ENCODE measurements around the gene CD300A.
A peak's percentile ranks its signal among the peaks of the same experiment; 100 is the strongest.
"Not testable (repeated sequence)": the region's sequence is repeated elsewhere in the genome, so short reads cannot be mapped to it uniquely, and the experiment has no call there.

Gene CD300A

GRCh38 chr17:74502861-74503260 is 36.4 kb downstream of the CD300A start:
- ATAC-seq: no peak
- no peak overlapping the region for H3K4me3 Mint-ChIP-seq
- H3K9me3 Mint-ChIP-seq: no peaks in the 10 kb centered on the region
- no peaks in the 10 kb centered on the region for H3K4me1 Mint-ChIP-seq
- H3K27me3 Mint-ChIP-seq: no peaks in the 10 kb centered on the region
- no peak overlapping the region for H3K27ac Mint-ChIP-seq
- H3K36me3 Mint-ChIP-seq (ENCODE audit: low read depth): no peaks in the 10 kb centered on the region
- DNase-seq: no peak

GRCh38 chr17:74503949-74504348 is 37.5 kb downstream of the CD300A start:
- H3K36me3 Mint-ChIP-seq (ENCODE audit: low read depth); DNase-seq; H3K27ac Mint-ChIP-seq; H3K27me3 Mint-ChIP-seq; ATAC-seq; H3K4me3 Mint-ChIP-seq; H3K4me1 Mint-ChIP-seq; H3K9me3 Mint-ChIP-seq: not testable (repeated sequence)

- peaks cover 4% of the 10 kb centered on the region for H3K27me3 Mint-ChIP-seq
- peaks cover 22% of the 10 kb centered on the region for H3K4me1 Mint-ChIP-seq
- no peaks in the 10 kb centered on the region for H3K36me3 Mint-ChIP-seq (ENCODE audit: low read depth)
- no peak overlapping the region for H3K4me3 Mint-ChIP-seq
- no peak for DNase-seq
- no peaks in the 10 kb centered on the region for H3K9me3 Mint-ChIP-seq
- no peak for ATAC-seq
- H3K27ac Mint-ChIP-seq: no peak overlapping the region
Observed at GRCh38 chr17:74508156-74508555, 41.7 kb downstream of the CD300A start.

GRCh38 chr17:74512036-74512435 is 45.6 kb downstream of the CD300A start:
- peaks cover 15% of the 10 kb centered on the region for H3K9me3 Mint-ChIP-seq
- ATAC-seq: no peak
- H3K27me3 Mint-ChIP-seq: peaks cover 18% of the 10 kb centered on the region
- no peak for DNase-seq
- H3K4me1 Mint-ChIP-seq: peaks cover 42% of the 10 kb centered on the region
- H3K4me3 Mint-ChIP-seq: peak overlapping the region; percentile 61
- peak overlapping the region; percentile 96 for H3K27ac Mint-ChIP-seq
- peaks cover 15% of the 10 kb centered on the region for H3K36me3 Mint-ChIP-seq (ENCODE audit: low read depth)

GRCh38 chr17:74512624-74513091 is 46.2 kb downstream of the CD300A start:
- ATAC-seq (peak; percentile 96), DNase-seq (peak; percentile 72)
- H3K27me3 Mint-ChIP-seq: peaks cover 19% of the 10 kb centered on the region

DNA sequence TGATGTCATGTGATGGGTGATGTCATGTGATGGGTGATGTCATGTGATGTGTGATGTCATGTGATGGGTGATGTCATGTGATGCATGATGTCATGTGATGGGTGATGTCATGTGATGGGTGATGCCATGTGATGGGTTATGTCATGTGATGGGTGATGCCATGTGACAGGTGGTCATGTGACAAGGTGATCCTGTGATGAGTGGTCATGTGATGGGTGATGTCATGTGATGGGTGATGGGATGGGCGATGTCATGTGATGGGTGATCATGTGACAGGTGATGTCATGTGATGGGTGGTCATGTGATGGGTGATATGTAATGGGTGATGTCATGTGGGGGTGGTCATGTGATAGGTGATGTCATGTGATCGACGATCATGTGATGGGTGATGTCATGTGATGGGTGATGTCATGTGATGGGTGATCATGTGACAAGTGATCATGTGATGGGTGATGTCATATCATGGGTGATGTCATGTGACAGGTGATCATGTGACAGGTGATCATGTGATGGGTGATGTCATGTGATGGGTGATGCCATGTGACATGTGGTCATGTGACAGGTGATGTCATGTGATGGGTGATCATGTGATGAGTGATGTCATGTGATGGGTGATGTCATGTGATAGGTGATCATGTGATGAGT is 47.7 kb downstream of the CD300A start:
- H3K4me3 Mint-ChIP-seq: peak overlapping the region; percentile 82
- H3K9me3 Mint-ChIP-seq: peaks cover 24% of the 10 kb centered on the region
- H3K27me3 Mint-ChIP-seq: peaks cover 19% of the 10 kb centered on the region
- peaks cover 39% of the 10 kb centered on the region for H3K4me1 Mint-ChIP-seq
- peaks cover 15% of the 10 kb centered on the region for H3K36me3 Mint-ChIP-seq (ENCODE audit: low read depth)
- H3K27ac Mint-ChIP-seq: peak overlapping the region; percentile 100
- ATAC-seq: no peak
- DNase-seq: peak; percentile 55

More at GRCh38 chr17:74512624-74513091, 46.2 kb downstream of the CD300A start:
- Mint-ChIP-seq H3K9me3 (peaks cover 15% of the 10 kb centered on the region), H3K4me1 (peaks cover 42% of the 10 kb centered on the region), H3K27ac (peak overlapping the region; percentile 96), H3K36me3 (ENCODE audit: low read depth) (peaks cover 15% of the 10 kb centered on the region), H3K4me3 (peak overlapping the region; percentile 61)

DNA sequence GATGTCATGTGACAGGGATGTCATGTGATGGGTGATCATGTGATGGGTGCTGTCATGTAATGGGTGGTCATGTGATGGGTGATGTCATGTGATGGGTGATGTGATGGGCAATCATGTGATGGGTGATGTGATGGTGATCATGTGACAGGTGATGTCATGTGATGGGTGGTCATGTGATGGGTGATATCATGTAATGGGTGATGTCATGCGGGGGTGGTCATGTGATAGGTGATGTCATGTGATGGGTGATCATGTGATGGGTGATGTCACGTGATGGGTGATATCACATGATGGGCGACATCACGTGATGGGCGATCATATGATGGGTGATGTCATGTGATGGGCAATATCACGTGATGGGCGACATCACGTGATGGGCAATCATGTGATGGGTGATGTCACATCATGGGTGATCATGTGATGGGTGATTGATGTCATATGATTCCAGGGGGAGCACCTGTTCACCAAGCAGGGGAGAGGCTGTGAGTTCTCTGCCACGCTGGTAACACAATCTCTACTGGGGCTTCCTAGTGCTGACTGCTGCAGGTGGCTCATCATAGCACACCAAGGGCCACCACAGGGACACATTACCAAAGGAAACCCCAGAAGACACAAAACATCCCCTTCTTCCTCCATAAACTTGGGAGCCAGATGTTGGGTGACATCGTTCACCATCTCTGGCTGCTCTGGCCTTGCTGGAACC is 48.3 kb downstream of the CD300A start:
- no peak for ATAC-seq
- Mint-ChIP-seq H3K36me3 (ENCODE audit: low read depth) (peaks cover 15% of the 10 kb centered on the region), H3K4me3 (peak overlapping the region; percentile 82), H3K4me1 (peaks cover 42% of the 10 kb centered on the region), H3K27me3 (peaks cover 21% of the 10 kb centered on the region), H3K9me3 (peaks cover 25% of the 10 kb centered on the region), H3K27ac (peak overlapping the region; percentile 100)
- DNase-seq: peak; percentile 49

DNA sequence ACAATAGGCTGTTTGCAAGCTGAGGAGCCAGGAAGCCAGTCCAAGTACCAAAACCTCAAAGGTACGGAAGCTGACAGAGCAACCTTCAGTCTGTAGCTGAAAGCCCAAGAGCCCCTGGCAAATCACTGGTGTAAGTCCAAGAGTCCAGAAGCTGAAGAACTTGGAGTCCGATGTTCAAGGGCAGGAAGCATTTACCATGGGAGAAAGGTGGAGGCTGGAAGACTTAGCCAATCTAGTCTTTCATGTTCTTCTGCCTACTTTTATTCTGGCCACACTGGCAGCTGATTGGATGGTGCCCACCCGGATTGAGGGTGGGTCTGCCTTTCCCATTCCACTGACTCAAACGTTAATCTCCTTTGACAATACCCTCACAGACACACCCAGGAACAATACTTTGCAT is 49.5 kb downstream of the CD300A start:
- Mint-ChIP-seq H3K27ac (peak overlapping the region; percentile 6), H3K27me3 (peaks cover 26% of the 10 kb centered on the region), H3K9me3 (peaks cover 30% of the 10 kb centered on the region), H3K4me1 (peaks cover 52% of the 10 kb centered on the region), H3K36me3 (ENCODE audit: low read depth) (peaks cover 15% of the 10 kb centered on the region), H3K4me3 (no peak overlapping the region)
- no peak for DNase-seq
- ATAC-seq: no peak

DNA sequence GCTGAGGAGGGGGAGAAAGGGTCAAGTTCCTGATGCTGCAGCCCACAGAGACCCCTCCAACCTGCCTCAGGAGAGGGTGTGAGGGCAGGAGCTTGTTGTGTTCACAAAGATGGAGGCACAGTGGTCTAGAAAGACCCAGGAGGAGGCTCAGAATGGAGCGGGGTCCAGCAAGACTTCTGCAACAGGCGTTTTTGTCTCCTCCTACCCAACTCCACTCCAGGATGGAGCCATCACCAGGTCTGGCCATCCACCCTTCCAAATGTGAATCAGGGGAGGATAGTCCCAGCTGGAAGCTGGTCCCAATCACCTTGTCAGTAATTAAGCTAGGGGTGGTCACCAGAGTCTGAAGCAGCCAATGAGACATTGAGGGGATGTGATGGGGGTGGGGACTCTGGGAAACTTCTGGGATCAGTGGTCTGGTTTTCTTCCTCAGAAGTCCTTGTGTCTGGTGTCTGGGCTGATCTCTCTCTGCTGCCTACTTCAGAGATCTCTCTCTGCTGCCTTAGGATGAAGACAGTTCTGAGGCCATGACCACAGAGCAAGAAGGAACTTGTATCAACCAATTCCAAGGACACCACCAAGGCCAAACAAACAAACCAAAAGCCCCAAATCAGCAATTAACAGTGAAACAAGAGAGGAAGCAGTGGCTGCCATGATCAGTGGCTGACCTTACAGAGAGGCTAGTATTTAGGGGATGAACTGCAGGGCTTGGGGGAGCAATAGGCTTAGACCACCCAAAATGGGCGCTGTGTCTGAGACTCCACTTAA is 50.3 kb downstream of the CD300A start:
- DNase-seq (no peak), ATAC-seq (no peak)
- peaks cover 29% of the 10 kb centered on the region for H3K27me3 Mint-ChIP-seq
- H3K4me1 Mint-ChIP-seq: peaks cover 53% of the 10 kb centered on the region
- H3K4me3 Mint-ChIP-seq: no peak overlapping the region
- H3K9me3 Mint-ChIP-seq: peaks cover 31% of the 10 kb centered on the region
- H3K27ac Mint-ChIP-seq: no peak overlapping the region
- H3K36me3 Mint-ChIP-seq (ENCODE audit: low read depth): peaks cover 15% of the 10 kb centered on the region

DNA sequence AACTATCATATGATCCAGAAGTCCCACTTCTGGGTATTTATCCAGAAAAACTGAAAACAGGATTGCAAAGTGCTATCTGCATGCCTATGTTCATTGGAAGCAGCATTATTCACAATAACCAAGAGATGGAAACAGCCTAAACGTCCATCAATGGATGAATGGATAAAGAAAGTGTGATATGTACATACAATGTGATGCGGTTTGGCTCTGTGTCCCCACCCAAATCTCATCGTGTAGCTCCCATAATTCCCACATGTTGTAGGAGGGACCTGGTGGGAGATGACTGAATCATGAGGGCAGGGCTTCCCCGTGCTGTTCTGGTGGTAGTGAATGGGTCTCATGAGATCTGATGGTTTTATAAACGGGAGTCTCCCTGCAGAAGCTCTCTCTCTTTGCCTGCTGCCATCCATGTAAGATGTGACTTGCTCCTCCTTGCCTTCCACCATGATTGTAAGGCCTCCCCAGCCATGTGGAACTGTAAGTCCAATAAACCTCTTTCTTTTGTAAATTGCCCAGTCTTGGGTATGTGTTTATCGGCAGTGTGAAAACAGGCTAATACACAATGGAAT is 52.1 kb downstream of the CD300A start:
- Mint-ChIP-seq H3K4me1 (peaks cover 37% of the 10 kb centered on the region), H3K36me3 (ENCODE audit: low read depth) (peaks cover 15% of the 10 kb centered on the region), H3K27me3 (peaks cover 38% of the 10 kb centered on the region), H3K9me3 (peaks cover 31% of the 10 kb centered on the region)
- not testable (repeated sequence) for H3K4me3 Mint-ChIP-seq, DNase-seq, ATAC-seq, H3K27ac Mint-ChIP-seq

- peaks cover 18% of the 10 kb centered on the region for H3K9me3 Mint-ChIP-seq
- no peak for DNase-seq
- H3K27me3 Mint-ChIP-seq: peaks cover 31% of the 10 kb centered on the region
- peaks cover 23% of the 10 kb centered on the region for H3K4me1 Mint-ChIP-seq
- no peak overlapping the region for H3K4me3 Mint-ChIP-seq
- ATAC-seq: peak; percentile 40
- H3K36me3 Mint-ChIP-seq (ENCODE audit: low read depth): peaks cover 3% of the 10 kb centered on the region
- no peak overlapping the region for H3K27ac Mint-ChIP-seq
Observed at GRCh38 chr17:74520016-74520434, 53.6 kb downstream of the CD300A start.

DNA sequence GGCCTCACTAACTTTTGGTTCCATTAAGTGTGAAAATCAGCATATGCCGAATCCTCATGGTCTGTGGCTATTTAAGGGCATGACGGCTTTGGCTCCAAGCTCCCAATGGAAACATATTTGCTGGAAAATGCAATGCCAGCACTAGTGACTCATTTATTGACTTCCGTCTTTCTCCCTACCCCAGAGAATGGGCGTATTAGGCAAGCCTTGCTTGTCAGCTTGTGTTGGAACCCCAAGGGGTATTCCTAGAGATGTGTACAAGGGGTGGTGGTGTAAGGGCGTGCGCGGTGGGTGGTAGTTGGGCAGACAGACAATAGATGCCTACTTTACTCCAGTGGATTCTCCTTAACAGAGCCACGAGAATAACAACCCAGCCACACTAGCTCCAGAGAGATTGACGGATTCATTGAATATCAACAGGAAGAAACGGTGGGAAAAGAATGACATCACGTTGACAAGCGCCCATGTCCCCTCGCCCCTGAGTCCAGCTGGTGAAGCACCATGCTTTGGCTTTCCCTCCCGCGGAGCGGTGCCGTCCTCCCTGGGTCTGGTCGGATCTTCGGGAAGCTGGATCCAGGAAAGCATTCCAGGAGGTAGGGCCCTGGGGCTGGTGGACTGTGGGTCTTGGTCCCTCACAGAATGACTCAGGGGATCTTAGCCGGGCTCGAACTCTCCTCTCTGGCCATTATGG is 54.5 kb downstream of the CD300A start:
- ATAC-seq (no peak), DNase-seq (no peak)
- H3K9me3 Mint-ChIP-seq: peaks cover 16% of the 10 kb centered on the region
- no peaks in the 10 kb centered on the region for H3K36me3 Mint-ChIP-seq (ENCODE audit: low read depth)
- H3K27ac Mint-ChIP-seq: no peak overlapping the region
- H3K4me1 Mint-ChIP-seq: peaks cover 21% of the 10 kb centered on the region
- H3K4me3 Mint-ChIP-seq: no peak overlapping the region
- H3K27me3 Mint-ChIP-seq: peaks cover 31% of the 10 kb centered on the region

GRCh38 chr17:74521701-74522201 is 55.3 kb downstream of the CD300A start:
- Mint-ChIP-seq H3K27ac (peak overlapping the region; percentile 31), H3K9me3 (peaks cover 16% of the 10 kb centered on the region), H3K4me3 (no peak overlapping the region), H3K4me1 (peaks cover 21% of the 10 kb centered on the region), H3K27me3 (peaks cover 31% of the 10 kb centered on the region), H3K36me3 (ENCODE audit: low read depth) (no peaks in the 10 kb centered on the region)
- peak; percentile 27 for DNase-seq
- peak; percentile 30 for ATAC-seq

All from activated naive CD8-positive, alpha-beta T cell treated with anti-CD3 and anti-CD28 coated beads, Interleukin-2, amount 50 U/mL, for 24 hours (primary cell).